GM10248 (cell line): Measurements from ENCODE around the gene RYR1.

Experiments
- CTCF ChIA-PET: fragments of 300-600 bp; sonication (Branson Sonifier 250); formaldehyde crosslinking; extraction: SDS; loops from one replicate; lab custom pipeline; 2021; ENCODE audit warnings: antibody characterized with exemption; lab: Yijun Ruan, JAX
- POLR2A ChIA-PET: fragments of 350-650 bp; sonication (Branson Sonifier 250); formaldehyde crosslinking; extraction: SDS; loops from one replicate; lab custom pipeline; 2020; ENCODE audit warnings: antibody characterized with exemption; lab: Yijun Ruan, JAX
- DNase-seq: peaks from one replicate; pipeline ENCODE4 v3.0.0; 2012; ENCODE audit errors: extremely low spot score
- TF ChIP-seq, protein P1 (sequence below): IDR thresholded peaks from 2 replicates; pipeline ENCODE4 v1.5.1; 2012; ENCODE audit warnings: mild to moderate bottlenecking, low read depth; ENCODE audit errors: extremely low read depth, missing control alignments, control extremely low read depth

Gene RYR1

DNA sequence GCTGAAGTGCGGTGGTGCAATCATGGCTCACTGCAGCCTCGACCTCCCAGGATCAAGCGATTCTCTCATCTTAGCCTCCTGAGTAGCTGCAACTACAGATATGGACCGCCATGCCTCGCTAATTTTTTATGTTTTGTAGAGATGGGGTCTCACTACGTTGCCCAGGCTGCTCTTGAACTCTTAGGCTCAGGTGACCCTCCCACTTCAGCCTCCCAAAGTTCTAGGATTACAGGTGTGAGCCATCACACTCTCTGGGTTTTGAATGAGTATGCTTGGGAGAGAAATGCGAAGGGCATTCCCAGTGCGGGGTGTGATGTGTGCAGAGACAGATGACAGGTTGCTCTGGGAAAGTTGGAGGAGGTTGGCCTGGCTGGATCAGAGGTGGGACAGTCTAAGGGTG, 49.0 kb downstream of the RYR1 start:
- ChIA-PET CTCF (no interaction called here), POLR2A (no interaction called here)
- DNase-seq: no peak
- TF ChIP-seq, protein P1, sequence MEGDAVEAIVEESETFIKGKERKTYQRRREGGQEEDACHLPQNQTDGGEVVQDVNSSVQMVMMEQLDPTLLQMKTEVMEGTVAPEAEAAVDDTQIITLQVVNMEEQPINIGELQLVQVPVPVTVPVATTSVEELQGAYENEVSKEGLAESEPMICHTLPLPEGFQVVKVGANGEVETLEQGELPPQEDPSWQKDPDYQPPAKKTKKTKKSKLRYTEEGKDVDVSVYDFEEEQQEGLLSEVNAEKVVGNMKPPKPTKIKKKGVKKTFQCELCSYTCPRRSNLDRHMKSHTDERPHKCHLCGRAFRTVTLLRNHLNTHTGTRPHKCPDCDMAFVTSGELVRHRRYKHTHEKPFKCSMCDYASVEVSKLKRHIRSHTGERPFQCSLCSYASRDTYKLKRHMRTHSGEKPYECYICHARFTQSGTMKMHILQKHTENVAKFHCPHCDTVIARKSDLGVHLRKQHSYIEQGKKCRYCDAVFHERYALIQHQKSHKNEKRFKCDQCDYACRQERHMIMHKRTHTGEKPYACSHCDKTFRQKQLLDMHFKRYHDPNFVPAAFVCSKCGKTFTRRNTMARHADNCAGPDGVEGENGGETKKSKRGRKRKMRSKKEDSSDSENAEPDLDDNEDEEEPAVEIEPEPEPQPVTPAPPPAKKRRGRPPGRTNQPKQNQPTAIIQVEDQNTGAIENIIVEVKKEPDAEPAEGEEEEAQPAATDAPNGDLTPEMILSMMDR: no peak

DNA sequence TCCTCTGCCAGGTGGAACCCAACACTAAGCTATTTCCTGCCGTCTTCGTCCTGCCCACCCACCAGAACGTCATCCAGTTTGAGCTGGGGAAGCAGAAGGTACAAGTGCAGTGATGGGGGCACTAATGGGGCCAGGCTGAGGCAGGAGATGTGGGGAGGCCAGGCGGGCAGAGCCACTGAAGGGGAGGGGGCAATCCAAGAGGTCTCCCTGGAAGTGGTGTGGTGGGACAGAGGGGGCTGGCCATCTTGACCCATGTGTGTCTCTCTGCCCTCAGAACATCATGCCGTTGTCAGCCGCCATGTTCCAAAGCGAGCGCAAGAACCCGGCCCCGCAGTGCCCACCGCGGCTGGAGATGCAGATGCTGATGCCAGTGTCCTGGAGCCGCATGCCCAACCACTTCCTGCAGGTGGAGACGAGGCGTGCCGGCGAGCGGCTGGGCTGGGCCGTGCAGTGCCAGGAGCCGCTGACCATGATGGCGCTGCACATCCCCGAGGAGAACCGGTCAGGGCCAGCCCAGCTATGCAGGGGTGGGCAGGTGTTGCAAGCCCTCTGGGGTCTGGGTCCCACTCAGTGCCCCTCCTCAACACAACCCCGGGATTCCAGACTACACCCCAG, 49.6 kb downstream of the RYR1 start:
- CTCF ChIA-PET: no interaction called here
- DNase-seq: no peak
- POLR2A ChIA-PET: no interaction called here
- TF ChIP-seq, protein P1: no peak

- DNase-seq: no peak
- ChIA-PET POLR2A (no interaction called here), CTCF (no interaction called here)
- TF ChIP-seq, protein P1: no peak
Observed at GRCh38 chr19:38484747-38485146, 51.3 kb downstream of the RYR1 start.

DNA sequence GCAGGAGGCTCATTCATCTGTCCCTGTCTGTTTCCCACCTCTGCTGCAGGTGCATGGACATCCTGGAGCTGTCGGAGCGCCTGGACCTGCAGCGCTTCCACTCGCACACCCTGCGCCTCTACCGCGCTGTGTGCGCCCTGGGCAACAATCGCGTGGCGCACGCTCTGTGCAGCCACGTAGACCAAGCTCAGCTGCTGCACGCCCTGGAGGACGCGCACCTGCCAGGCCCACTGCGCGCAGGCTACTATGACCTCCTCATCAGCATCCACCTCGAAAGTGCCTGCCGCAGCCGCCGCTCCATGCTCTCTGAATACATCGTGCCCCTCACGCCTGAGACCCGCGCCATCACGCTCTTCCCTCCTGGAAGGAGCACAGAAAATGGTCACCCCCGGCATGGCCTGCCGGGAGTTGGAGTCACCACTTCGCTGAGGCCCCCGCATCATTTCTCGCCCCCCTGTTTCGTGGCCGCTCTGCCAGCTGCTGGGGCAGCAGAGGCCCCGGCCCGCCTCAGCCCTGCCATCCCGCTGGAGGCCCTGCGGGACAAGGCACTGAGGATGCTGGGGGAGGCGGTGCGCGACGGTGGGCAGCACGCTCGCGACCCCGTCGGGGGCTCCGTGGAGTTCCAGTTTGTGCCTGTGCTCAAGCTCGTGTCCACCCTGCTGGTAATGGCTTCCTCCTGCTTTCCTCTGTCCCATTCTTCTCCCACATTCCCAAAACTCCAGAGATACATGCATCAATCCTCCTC, 52.2 kb downstream of the RYR1 start:
- TF ChIP-seq, protein P1: no peak
- CTCF ChIA-PET: no interaction called here

DNA sequence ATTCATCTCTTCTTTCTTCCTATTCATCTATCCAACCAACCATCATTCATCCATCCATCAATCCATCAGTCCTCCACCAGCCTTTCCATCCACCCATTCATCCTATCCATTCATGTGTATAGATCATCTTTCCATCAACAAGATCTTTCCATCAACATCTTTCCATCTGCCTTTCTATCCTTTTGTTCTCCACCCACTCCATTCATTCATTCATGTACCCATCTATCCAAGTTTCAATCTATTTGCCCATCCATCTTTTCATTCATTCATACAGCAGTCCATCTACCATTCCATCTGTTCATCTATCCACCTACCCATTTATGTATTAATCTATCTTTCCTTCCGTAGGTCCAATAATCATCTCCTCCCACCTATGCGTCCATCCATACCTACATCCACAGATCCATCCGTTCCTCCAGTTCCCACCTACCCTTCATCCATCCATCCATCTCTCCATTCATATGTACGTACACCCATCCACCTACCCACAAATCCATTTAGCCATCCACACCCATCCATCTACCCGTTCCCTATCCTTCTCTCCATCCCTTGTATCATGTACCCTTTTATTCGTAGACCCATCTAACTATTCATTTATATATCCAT, 53.3 kb downstream of the RYR1 start:
- POLR2A ChIA-PET: no interaction called here
- CTCF ChIA-PET: no interaction called here
- TF ChIP-seq, protein P1: no peak
- no peak for DNase-seq

More for the DNA sequence above, 52.2 kb downstream of the RYR1 start:
- DNase-seq: no peak
- POLR2A ChIA-PET: no interaction called here

GRCh38 chr19:38488096-38488495, 54.6 kb downstream of the RYR1 start:
- TF ChIP-seq, protein P1: no peak
- POLR2A ChIA-PET: no interaction called here
- CTCF ChIA-PET: no interaction called here

More at GRCh38 chr19:38488096-38488495, 54.6 kb downstream of the RYR1 start:
- DNase-seq: no peak
